ENCODE data around the gene NKD1. TPM values are rescaled to one million over a fixed set of nuclear protein-coding genes. Genes with fewer than 3 reads are reported as not detected.

NKD1 gene
- polyA plus RNA-seq, 3 donors: 0.01 TPM; not detected in 2

DNA sequence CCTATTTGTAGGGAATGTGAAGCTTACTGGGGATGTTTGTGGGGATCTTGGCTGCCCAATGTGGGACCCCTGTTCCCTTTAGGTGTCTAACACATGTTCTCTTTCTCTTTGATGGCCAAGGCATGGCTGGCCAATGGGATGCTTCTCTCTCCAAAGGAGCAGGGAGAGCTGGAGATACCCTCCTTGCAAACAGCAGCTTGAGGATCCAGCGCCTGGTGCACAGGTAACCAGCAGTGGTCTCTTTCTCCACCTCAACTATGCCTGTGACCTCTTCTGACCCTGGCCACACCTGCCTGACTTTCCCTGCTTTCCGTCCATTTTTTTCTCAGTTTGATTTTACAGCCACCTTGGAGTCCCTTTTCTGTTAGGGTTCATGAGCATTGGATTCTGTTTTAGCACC, 16.8 kb upstream of the NKD1 start:
- Histone ChIP-seq H3K36me3 (replicated peaks in 1 of 2; ENCODE audit: control insufficient read depth in 1 of 2, insufficient read depth in 2 of 2, low read length in 2 of 2) (no peaks in the 10 kb centered on the region), H3K4me3 (replicated peaks in 1 of 3; ENCODE audit: low read depth in 2 of 3, low read length in 3 of 3) (no peak overlapping the region), H3K79me2 (ENCODE audit: insufficient read depth, low read length) (no peaks in the 10 kb centered on the region), H2AFZ (ENCODE audit: insufficient read depth, low read depth, low read length, poor library complexity, severe bottlenecking) (no peak overlapping the region), H4K20me1 (ENCODE audit: insufficient read depth, low read length) (no peaks in the 10 kb centered on the region), H3K27ac (ENCODE audit: low read depth in 1 of 2, low read length in 2 of 2) (no peak overlapping the region), H3K9ac (ENCODE audit: insufficient read depth, low read length, poor library complexity, severe bottlenecking) (no peak overlapping the region), H3K9me3 (replicated peaks in 1 of 2; ENCODE audit: control insufficient read depth in 1 of 2, insufficient read depth in 1 of 2, low read length in 2 of 2) (peaks cover 4 to 9% of the 10 kb centered on the region in 2 donors), H3K4me2 (replicated peaks; ENCODE audit: extremely low read depth, low read length, poor library complexity, severe bottlenecking) (no peak overlapping the region), H3K4me1 (ENCODE audit: control insufficient read depth in 1 of 2, insufficient read depth in 2 of 2, low read length in 2 of 2) (no peaks in the 10 kb centered on the region), H3K27me3 (ENCODE audit: control insufficient read depth in 2 of 2, insufficient read depth in 2 of 2, low read length in 2 of 2) (no peaks in the 10 kb centered on the region)
- WGBS (ENCODE audit: insufficient coverage): 100% methylated on average over 1 of the region's 2 CpGs
- Mint-ChIP-seq H3K9me3 (peaks cover 2 to 24% (median 17%) of the 10 kb centered on the region in 7 donors), H3K36me3 (no peaks in the 10 kb centered on the region), H3K4me3 (no peak overlapping the region), H3K27me3 (ENCODE audit: low read depth in 3 of 3) (peaks cover 5 to 12% (median 11%) of the 10 kb centered on the region in 3 donors), H3K27ac (no peak overlapping the region), H3K4me1 (no peaks in the 10 kb centered on the region)
- TF ChIP-seq, protein P1, sequence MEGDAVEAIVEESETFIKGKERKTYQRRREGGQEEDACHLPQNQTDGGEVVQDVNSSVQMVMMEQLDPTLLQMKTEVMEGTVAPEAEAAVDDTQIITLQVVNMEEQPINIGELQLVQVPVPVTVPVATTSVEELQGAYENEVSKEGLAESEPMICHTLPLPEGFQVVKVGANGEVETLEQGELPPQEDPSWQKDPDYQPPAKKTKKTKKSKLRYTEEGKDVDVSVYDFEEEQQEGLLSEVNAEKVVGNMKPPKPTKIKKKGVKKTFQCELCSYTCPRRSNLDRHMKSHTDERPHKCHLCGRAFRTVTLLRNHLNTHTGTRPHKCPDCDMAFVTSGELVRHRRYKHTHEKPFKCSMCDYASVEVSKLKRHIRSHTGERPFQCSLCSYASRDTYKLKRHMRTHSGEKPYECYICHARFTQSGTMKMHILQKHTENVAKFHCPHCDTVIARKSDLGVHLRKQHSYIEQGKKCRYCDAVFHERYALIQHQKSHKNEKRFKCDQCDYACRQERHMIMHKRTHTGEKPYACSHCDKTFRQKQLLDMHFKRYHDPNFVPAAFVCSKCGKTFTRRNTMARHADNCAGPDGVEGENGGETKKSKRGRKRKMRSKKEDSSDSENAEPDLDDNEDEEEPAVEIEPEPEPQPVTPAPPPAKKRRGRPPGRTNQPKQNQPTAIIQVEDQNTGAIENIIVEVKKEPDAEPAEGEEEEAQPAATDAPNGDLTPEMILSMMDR (IDR thresholded peaks at IDR 0.05): no peak
- DNase-seq: no peak
- intact Hi-C loops (cut with micrococcal nuclease): no loop called here

DNA sequence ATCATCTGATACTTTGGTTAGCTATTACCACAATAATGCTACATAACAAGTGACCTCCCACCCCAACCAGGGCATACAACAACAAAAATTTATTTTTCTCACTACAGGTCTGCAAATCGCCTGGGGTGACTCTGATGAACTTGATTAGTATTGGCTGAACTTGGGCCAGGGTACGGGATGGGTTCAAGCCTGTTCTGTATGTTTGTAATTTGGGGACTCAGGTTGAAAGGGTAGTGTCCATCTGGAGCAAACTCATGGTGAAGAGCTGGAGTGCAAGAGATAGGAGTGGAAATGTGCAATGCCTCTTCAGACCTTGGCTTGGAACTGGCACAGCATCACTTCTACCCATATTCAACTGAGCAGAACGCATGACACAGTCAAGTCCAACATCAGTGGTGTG, 16.3 kb upstream of the NKD1 start:
- Mint-ChIP-seq H3K36me3 (no peaks in the 10 kb centered on the region), H3K27me3 (ENCODE audit: low read depth in 3 of 3) (peaks cover 5 to 11% (median 11%) of the 10 kb centered on the region in 3 donors), H3K9me3 (peaks cover 2 to 24% (median 17%) of the 10 kb centered on the region in 7 donors), H3K4me3 (no peak overlapping the region), H3K27ac (peak overlapping the region in 1 of 7 donors; percentile 47), H3K4me1 (no peaks in the 10 kb centered on the region)
- Histone ChIP-seq H3K36me3 (replicated peaks in 1 of 2; ENCODE audit: control insufficient read depth in 1 of 2, insufficient read depth in 2 of 2, low read length in 2 of 2) (no peaks in the 10 kb centered on the region), H4K20me1 (ENCODE audit: insufficient read depth, low read length) (no peaks in the 10 kb centered on the region), H3K79me2 (ENCODE audit: insufficient read depth, low read length) (no peaks in the 10 kb centered on the region), H3K4me1 (ENCODE audit: control insufficient read depth in 1 of 2, insufficient read depth in 2 of 2, low read length in 2 of 2) (no peaks in the 10 kb centered on the region), H3K27me3 (ENCODE audit: control insufficient read depth in 2 of 2, insufficient read depth in 2 of 2, low read length in 2 of 2) (no peaks in the 10 kb centered on the region), H3K9me3 (replicated peaks in 1 of 2; ENCODE audit: control insufficient read depth in 1 of 2, insufficient read depth in 1 of 2, low read length in 2 of 2) (peaks cover 4 to 9% of the 10 kb centered on the region in 2 donors), H3K4me3 (replicated peaks in 1 of 3; ENCODE audit: low read depth in 2 of 3, low read length in 3 of 3) (no peak overlapping the region), H2AFZ (ENCODE audit: insufficient read depth, low read depth, low read length, poor library complexity, severe bottlenecking) (no peak overlapping the region), H3K27ac (ENCODE audit: low read depth in 1 of 2, low read length in 2 of 2) (no peak overlapping the region), H3K4me2 (replicated peaks; ENCODE audit: extremely low read depth, low read length, poor library complexity, severe bottlenecking) (no peak overlapping the region), H3K9ac (ENCODE audit: insufficient read depth, low read length, poor library complexity, severe bottlenecking) (no peak overlapping the region)
- TF ChIP-seq, protein P1 (IDR thresholded peaks at IDR 0.05): no peak
- no peak for DNase-seq
- intact Hi-C loops (cut with micrococcal nuclease): no loop called here
- 83% methylated on average over 1 of the region's 3 CpGs for WGBS (ENCODE audit: insufficient coverage)
